DND-41 (cell line): ENCODE measurements around the gene LNX1.

Experiments used
- CTCF ChIP-seq: IDR thresholded peaks from 2 replicates; pipeline ENCODE4 v1.5.1; 2012; ENCODE audit warnings: borderline replicate concordance, low read length, moderate library complexity, mild to moderate bottlenecking; ENCODE audit not compliant: poor library complexity, severe bottlenecking; ENCODE audit errors: extremely low read depth
- EZH2 ChIP-seq: IDR thresholded peaks from 3 replicates; pipeline ENCODE4 v1.6.1; 2012; ENCODE audit warnings: borderline replicate concordance, low read depth, mild to moderate bottlenecking, moderate library complexity, low read length, inconsistent platforms; ENCODE audit not compliant: severe bottlenecking

- TF ChIP-seq CTCF = no peak
- TF ChIP-seq EZH2 = no peak
These were observed 4.5 kb upstream of the LNX1 start for GRCh38 chr4:53595834-53596233.
